ENCODE data around the gene UBTD2.
"Not testable (repeated sequence)": the region's sequence is repeated elsewhere in the genome, so short reads cannot be mapped to it uniquely, and the experiment has no call there.

The UBTD2 gene

DNA sequence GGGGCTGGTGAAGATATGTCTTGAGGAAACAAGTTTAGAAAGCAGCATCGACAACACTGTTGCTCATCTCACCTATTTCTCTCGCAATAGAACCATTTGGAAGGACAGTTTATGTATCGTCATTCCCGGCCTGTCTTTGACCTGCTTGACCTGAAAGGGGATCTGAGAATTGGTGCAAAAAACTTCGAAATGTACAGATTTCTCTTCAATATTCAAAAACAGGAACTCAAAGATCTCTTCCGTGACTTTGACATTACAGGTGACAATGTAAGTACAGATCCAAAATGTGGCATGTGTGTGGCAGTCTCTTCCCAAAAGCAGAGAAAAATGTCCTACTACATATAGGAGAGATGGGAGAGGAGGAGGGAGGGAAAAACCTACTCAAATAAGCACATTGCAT is 83.1 kb downstream of the UBTD2 start:
- no peak for DNase-seq (ENCODE audit: low spot score)
- TF ChIP-seq, protein P1, sequence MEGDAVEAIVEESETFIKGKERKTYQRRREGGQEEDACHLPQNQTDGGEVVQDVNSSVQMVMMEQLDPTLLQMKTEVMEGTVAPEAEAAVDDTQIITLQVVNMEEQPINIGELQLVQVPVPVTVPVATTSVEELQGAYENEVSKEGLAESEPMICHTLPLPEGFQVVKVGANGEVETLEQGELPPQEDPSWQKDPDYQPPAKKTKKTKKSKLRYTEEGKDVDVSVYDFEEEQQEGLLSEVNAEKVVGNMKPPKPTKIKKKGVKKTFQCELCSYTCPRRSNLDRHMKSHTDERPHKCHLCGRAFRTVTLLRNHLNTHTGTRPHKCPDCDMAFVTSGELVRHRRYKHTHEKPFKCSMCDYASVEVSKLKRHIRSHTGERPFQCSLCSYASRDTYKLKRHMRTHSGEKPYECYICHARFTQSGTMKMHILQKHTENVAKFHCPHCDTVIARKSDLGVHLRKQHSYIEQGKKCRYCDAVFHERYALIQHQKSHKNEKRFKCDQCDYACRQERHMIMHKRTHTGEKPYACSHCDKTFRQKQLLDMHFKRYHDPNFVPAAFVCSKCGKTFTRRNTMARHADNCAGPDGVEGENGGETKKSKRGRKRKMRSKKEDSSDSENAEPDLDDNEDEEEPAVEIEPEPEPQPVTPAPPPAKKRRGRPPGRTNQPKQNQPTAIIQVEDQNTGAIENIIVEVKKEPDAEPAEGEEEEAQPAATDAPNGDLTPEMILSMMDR (IDR thresholded peaks at IDR 0.05; ENCODE audit: extremely low read depth, missing control alignments) = no peak

- DNase-seq (ENCODE audit: low spot score) = no peak
- TF ChIP-seq, protein P1 (IDR thresholded peaks at IDR 0.05; ENCODE audit: extremely low read depth, missing control alignments) = no peak
Observed at GRCh38 chr5:172199446-172199845, 84.1 kb downstream of the UBTD2 start.

DNA sequence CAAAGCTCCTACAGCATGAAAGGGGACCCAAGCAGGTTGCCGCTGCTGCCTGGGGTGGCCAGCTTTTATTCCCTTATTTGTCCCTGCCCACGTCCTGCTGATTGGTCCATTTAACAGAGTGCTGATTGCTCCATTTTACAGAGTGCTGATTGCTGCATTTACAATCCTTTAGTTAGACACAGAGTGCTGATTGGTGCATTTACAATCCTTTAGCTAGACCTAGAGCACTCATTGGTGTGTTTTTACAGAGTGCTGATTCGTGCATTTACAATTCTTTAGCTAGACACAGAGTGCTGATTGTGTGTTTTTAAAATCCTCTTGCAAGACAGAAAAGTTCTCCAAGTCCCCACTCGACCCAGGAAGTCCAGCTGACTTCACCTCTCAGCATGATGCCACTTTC is 85.8 kb downstream of the UBTD2 start:
- not testable (repeated sequence) for DNase-seq (ENCODE audit: low spot score)

- TF ChIP-seq, protein P1 (IDR thresholded peaks at IDR 0.05; ENCODE audit: extremely low read depth, missing control alignments) = no peak
Observed at GRCh38 chr5:172194985-172195774, 88.4 kb downstream of the UBTD2 start.

DNA sequence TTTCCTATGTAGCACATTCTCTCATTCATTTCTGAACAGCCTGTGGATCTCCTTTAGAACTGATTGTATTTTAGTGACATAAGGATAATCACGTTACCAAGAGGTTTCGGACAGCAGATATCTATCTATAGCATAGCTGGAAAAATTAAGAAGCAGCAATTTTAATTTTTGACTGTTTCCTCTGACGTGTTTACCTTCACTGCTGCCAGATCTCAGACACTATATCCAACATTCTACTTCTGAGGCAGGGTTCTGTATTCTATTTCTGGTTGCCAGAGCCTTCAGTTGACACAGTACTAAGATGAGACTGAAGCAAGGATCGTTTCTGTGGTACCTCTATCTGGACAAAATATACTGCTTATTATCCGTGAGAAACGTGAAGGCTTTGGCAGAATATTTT is 89.7 kb downstream of the UBTD2 start, which contains the start of gene EFCAB9:
Gene EFCAB9 (plus strand): TSS at position 301 of the 400 bp plus-strand sequence. CDS start 1 bp downstream, at position 302.
- DNase-seq (ENCODE audit: low spot score) = no peak

More at GRCh38 chr5:172194985-172195774, 88.4 kb downstream of the UBTD2 start:
- no peak for DNase-seq (ENCODE audit: low spot score)

GRCh38 chr5:172189693-172190296 is 93.8 kb downstream of the UBTD2 start:
- TF ChIP-seq, protein P1 (IDR thresholded peaks at IDR 0.05; ENCODE audit: extremely low read depth, missing control alignments) = no peak
- no peak for DNase-seq (ENCODE audit: low spot score)

More for the DNA sequence above, 89.7 kb downstream of the UBTD2 start, which contains the start of gene EFCAB9:
- TF ChIP-seq, protein P1 (IDR thresholded peaks at IDR 0.05; ENCODE audit: extremely low read depth, missing control alignments) = no peak

GRCh38 chr5:172188893-172189692 is 94.5 kb downstream of the UBTD2 start:
- no peak for DNase-seq (ENCODE audit: low spot score)

More at GRCh38 chr5:172188893-172189692, 94.5 kb downstream of the UBTD2 start:
- TF ChIP-seq, protein P1 (IDR thresholded peaks at IDR 0.05; ENCODE audit: extremely low read depth, missing control alignments) = no peak
